ENCODE data around the gene C3orf38.

C3orf38 gene

GRCh38 chr3:88133711-88134263, 16.0 kb upstream of the C3orf38 start:
- no peak overlapping the region for H3K4me3 ChIP-seq (ENCODE audit: low read depth, low read length)
- no peaks in the 10 kb centered on the region for H3K9me3 ChIP-seq (ENCODE audit: control insufficient read depth, insufficient read depth, low read length)
- no peak overlapping the region for H3K9ac ChIP-seq (ENCODE audit: low read depth, low read length)
- no peaks in the 10 kb centered on the region for H3K4me1 ChIP-seq (ENCODE audit: control insufficient read depth, insufficient read depth, low read length)
- H3K36me3 ChIP-seq (ENCODE audit: control insufficient read depth, insufficient read depth, low read length): no peaks in the 10 kb centered on the region
- H3K27me3 ChIP-seq (ENCODE audit: control insufficient read depth, insufficient read depth, low read length): no peaks in the 10 kb centered on the region

DNA sequence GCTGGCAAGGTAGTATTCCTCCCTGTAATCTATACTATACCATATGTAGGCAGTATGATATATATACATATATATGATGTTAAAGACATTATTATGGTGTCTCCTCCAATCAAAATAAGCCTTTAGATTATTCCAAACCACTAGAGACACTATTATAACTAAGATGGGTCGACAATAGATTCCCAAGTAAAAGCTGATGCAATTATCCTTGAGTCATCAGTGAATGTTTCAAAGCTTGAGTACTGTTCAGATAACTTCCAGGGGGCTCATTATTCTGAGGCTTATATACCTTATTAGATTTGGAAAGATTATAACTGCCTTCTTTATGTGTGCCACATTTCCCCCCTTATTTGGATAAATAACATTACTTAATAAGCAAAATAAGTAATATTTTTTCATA, 11.9 kb upstream of the C3orf38 start:
- H3K36me3 ChIP-seq (ENCODE audit: control insufficient read depth, insufficient read depth, low read length): no peaks in the 10 kb centered on the region

DNA sequence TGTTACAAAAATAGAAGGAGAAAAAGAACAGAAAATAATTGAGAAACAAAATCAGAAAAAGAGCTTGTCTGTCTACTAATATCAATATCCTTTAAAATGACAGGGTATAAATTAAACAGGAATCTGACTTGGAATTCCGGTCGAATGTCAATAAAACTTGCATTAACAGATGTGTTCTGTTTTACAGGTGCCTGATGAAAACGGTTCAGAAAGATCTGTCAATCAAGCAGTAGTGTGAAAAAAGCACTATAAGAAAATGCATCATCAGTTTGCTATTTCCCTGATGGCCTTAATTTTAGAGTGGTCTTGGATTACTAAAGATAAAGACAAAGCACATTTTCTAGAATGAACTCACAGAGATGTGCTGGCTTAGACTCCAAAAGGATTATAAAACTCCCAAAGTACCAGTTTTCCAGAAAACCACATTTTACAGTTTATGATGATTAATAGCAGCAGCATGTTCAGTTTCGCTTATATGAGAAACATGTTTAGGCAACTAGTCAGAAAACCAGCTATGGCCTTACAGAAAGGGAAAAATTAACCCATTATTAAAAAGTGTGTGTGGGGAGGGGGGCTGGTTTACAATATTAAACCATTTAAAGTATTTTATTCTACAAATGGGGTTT, 8.2 kb upstream of the C3orf38 start:
- Histone ChIP-seq H3K4me1 (ENCODE audit: control insufficient read depth, insufficient read depth, low read length) (peaks cover 3% of the 10 kb centered on the region), H3K4me3 (ENCODE audit: low read depth, low read length) (no peak overlapping the region), H3K27me3 (ENCODE audit: control insufficient read depth, insufficient read depth, low read length) (no peaks in the 10 kb centered on the region), H3K9ac (ENCODE audit: low read depth, low read length) (no peak overlapping the region), H3K9me3 (ENCODE audit: control insufficient read depth, insufficient read depth, low read length) (no peaks in the 10 kb centered on the region), H3K36me3 (ENCODE audit: control insufficient read depth, insufficient read depth, low read length) (no peaks in the 10 kb centered on the region)

More for the DNA sequence above, 11.9 kb upstream of the C3orf38 start:
- H3K4me1 ChIP-seq (ENCODE audit: control insufficient read depth, insufficient read depth, low read length): peaks cover 3% of the 10 kb centered on the region
- H3K9me3 ChIP-seq (ENCODE audit: control insufficient read depth, insufficient read depth, low read length): no peaks in the 10 kb centered on the region
- no peak overlapping the region for H3K4me3 ChIP-seq (ENCODE audit: low read depth, low read length)
- no peak overlapping the region for H3K9ac ChIP-seq (ENCODE audit: low read depth, low read length)
- H3K27me3 ChIP-seq (ENCODE audit: control insufficient read depth, insufficient read depth, low read length): no peaks in the 10 kb centered on the region

GRCh38 chr3:88142094-88142624, 7.6 kb upstream of the C3orf38 start:
- no peaks in the 10 kb centered on the region for H3K36me3 ChIP-seq (ENCODE audit: control insufficient read depth, insufficient read depth, low read length)
- H3K9ac ChIP-seq (ENCODE audit: low read depth, low read length): no peak overlapping the region
- H3K4me1 ChIP-seq (ENCODE audit: control insufficient read depth, insufficient read depth, low read length): peaks cover 3% of the 10 kb centered on the region
- no peaks in the 10 kb centered on the region for H3K27me3 ChIP-seq (ENCODE audit: control insufficient read depth, insufficient read depth, low read length)
- no peak overlapping the region for H3K4me3 ChIP-seq (ENCODE audit: low read depth, low read length)
- no peaks in the 10 kb centered on the region for H3K9me3 ChIP-seq (ENCODE audit: control insufficient read depth, insufficient read depth, low read length)

GRCh38 chr3:88147261-88147660, 2.5 kb upstream of the C3orf38 start:
- H3K9ac ChIP-seq (ENCODE audit: low read depth, low read length): peak overlapping the region; percentile 16
- H3K27me3 ChIP-seq (ENCODE audit: control insufficient read depth, insufficient read depth, low read length): no peaks in the 10 kb centered on the region
- H3K36me3 ChIP-seq (ENCODE audit: control insufficient read depth, insufficient read depth, low read length): no peaks in the 10 kb centered on the region
- H3K4me1 ChIP-seq (ENCODE audit: control insufficient read depth, insufficient read depth, low read length): peaks cover 3% of the 10 kb centered on the region
- H3K4me3 ChIP-seq (ENCODE audit: low read depth, low read length): no peak overlapping the region
- no peaks in the 10 kb centered on the region for H3K9me3 ChIP-seq (ENCODE audit: control insufficient read depth, insufficient read depth, low read length)

DNA sequence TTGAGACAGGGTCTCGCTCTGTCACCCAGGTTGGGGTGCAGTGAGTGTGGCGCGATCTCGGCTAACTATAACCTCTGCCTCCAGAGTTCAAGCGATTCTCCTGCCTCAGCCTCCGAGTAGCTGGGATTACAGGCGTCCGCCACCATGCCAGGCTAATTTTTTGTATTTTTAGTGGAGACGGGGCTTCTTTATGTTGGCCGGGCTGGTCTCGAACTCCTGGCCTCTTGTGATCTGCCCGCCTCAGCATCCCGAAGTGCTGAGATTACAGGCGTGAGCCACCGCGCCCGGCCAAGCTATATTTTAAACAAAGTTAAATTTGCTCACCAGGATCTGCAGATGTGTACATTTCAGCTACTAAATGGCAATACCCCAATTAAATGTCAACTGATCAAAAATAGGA, 1.1 kb upstream of the C3orf38 start:
- peak overlapping the region; percentile 97 for H3K4me3 ChIP-seq (ENCODE audit: low read depth, low read length)
- H3K9ac ChIP-seq (ENCODE audit: low read depth, low read length): peak overlapping the region; percentile 97
- no peaks in the 10 kb centered on the region for H3K36me3 ChIP-seq (ENCODE audit: control insufficient read depth, insufficient read depth, low read length)
- H3K9me3 ChIP-seq (ENCODE audit: control insufficient read depth, insufficient read depth, low read length): no peaks in the 10 kb centered on the region
- H3K27me3 ChIP-seq (ENCODE audit: control insufficient read depth, insufficient read depth, low read length): no peaks in the 10 kb centered on the region
- H3K4me1 ChIP-seq (ENCODE audit: control insufficient read depth, insufficient read depth, low read length): no peaks in the 10 kb centered on the region

DNA sequence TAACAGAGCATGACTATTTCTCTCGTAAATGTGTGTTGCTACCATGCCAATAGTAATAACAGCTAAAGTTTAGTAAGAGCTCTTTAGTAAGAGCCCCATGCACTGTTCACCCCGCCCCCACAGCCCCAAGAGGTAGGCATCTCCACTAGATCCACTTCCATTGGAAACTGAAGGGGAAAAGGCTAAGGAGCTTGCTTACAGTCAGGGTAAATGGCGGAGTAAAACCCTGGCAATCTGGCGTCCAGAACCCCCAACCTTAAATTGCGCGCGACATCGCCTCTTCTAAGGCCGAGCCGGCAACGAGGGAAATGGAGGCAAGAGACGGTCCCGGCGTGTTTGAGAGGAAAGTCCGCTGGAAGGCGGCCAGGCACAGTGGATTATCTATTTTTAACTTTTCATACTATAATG, 654 bp upstream of the C3orf38 start:
- Histone ChIP-seq H3K27me3 (ENCODE audit: control insufficient read depth, insufficient read depth, low read length) (no peaks in the 10 kb centered on the region), H3K4me1 (ENCODE audit: control insufficient read depth, insufficient read depth, low read length) (no peaks in the 10 kb centered on the region), H3K36me3 (ENCODE audit: control insufficient read depth, insufficient read depth, low read length) (no peaks in the 10 kb centered on the region), H3K9ac (ENCODE audit: low read depth, low read length) (peak overlapping the region; percentile 97), H3K4me3 (ENCODE audit: low read depth, low read length) (peak overlapping the region; percentile 97), H3K9me3 (ENCODE audit: control insufficient read depth, insufficient read depth, low read length) (no peaks in the 10 kb centered on the region)

- peaks cover 7% of the 10 kb centered on the region for H3K36me3 ChIP-seq (ENCODE audit: control insufficient read depth, insufficient read depth, low read length)
- no peaks in the 10 kb centered on the region for H3K4me1 ChIP-seq (ENCODE audit: control insufficient read depth, insufficient read depth, low read length)
- H3K9ac ChIP-seq (ENCODE audit: low read depth, low read length): peak overlapping the region; percentile 97
- H3K9me3 ChIP-seq (ENCODE audit: control insufficient read depth, insufficient read depth, low read length): no peaks in the 10 kb centered on the region
- H3K4me3 ChIP-seq (ENCODE audit: low read depth, low read length): peak overlapping the region; percentile 97
- H3K27me3 ChIP-seq (ENCODE audit: control insufficient read depth, insufficient read depth, low read length): no peaks in the 10 kb centered on the region
These were observed 612 bp downstream of the C3orf38 start for GRCh38 chr3:88150371-88150770.

GRCh38 chr3:88150806-88151205, 1.0 kb downstream of the C3orf38 start:
- H3K4me3 ChIP-seq (ENCODE audit: low read depth, low read length): peak overlapping the region; percentile 97
- peak overlapping the region; percentile 97 for H3K9ac ChIP-seq (ENCODE audit: low read depth, low read length)
- H3K4me1 ChIP-seq (ENCODE audit: control insufficient read depth, insufficient read depth, low read length): no peaks in the 10 kb centered on the region
- H3K27me3 ChIP-seq (ENCODE audit: control insufficient read depth, insufficient read depth, low read length): no peaks in the 10 kb centered on the region
- H3K9me3 ChIP-seq (ENCODE audit: control insufficient read depth, insufficient read depth, low read length): no peaks in the 10 kb centered on the region
- peaks cover 7% of the 10 kb centered on the region for H3K36me3 ChIP-seq (ENCODE audit: control insufficient read depth, insufficient read depth, low read length)

DNA sequence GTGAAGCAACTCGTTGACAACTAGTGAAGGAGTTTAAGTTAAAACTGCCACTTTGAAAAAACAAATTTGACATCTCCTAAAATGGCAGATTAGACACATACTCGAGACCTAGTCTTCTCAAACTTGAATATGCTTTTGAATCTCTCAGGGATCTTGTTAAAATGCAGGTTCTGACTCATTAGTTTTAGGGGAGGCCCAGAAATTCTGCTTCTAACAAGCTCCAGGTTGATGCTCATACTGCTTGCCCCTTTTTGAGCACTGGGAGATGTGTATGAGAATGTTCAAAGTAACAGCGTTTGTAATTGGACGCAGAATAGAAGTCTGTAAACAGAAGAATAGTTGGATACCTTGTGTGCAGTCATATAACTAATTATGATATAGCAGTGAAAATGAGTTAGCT, 1.6 kb downstream of the C3orf38 start:
- H3K36me3 ChIP-seq (ENCODE audit: control insufficient read depth, insufficient read depth, low read length): peaks cover 7% of the 10 kb centered on the region
- H3K9me3 ChIP-seq (ENCODE audit: control insufficient read depth, insufficient read depth, low read length): no peaks in the 10 kb centered on the region
- peak overlapping the region; percentile 5 for H3K4me3 ChIP-seq (ENCODE audit: low read depth, low read length)
- no peaks in the 10 kb centered on the region for H3K4me1 ChIP-seq (ENCODE audit: control insufficient read depth, insufficient read depth, low read length)
- H3K9ac ChIP-seq (ENCODE audit: low read depth, low read length): no peak overlapping the region
- H3K27me3 ChIP-seq (ENCODE audit: control insufficient read depth, insufficient read depth, low read length): no peaks in the 10 kb centered on the region

GRCh38 chr3:88152841-88153240, 3.1 kb downstream of the C3orf38 start:
- peaks cover 7% of the 10 kb centered on the region for H3K36me3 ChIP-seq (ENCODE audit: control insufficient read depth, insufficient read depth, low read length)
- H3K9ac ChIP-seq (ENCODE audit: low read depth, low read length): no peak overlapping the region
- H3K27me3 ChIP-seq (ENCODE audit: control insufficient read depth, insufficient read depth, low read length): no peaks in the 10 kb centered on the region

DNA sequence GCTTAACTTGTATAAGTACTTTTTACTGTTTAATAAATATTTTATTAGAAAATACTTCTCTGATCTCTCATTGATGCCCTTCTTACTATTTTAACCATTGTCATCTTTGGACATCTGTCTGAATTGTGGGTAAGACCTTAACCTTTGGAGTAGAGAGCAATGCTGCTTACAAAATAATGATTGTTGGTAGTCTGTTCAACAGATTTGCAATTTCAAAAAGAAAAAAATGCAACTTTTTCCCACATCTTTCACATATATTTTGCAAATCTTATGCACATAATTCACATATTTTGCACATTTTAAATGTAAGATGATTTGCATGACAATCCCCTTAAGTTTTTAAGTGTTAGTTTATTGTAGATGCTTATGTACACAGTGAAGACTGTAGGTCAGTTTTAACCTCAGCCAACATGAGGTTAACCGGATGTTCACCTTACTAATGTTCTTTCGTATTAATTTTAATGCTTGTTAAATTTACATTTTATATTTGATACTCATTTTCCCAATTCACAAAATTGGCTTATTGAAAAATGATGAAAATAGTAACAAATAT, 16.7 kb downstream of the C3orf38 start:
- no peak overlapping the region for H3K9ac ChIP-seq (ENCODE audit: low read depth, low read length)
- no peaks in the 10 kb centered on the region for H3K36me3 ChIP-seq (ENCODE audit: control insufficient read depth, insufficient read depth, low read length)
- no peak overlapping the region for H3K4me3 ChIP-seq (ENCODE audit: low read depth, low read length)
- H3K4me1 ChIP-seq (ENCODE audit: control insufficient read depth, insufficient read depth, low read length): no peaks in the 10 kb centered on the region
- no peaks in the 10 kb centered on the region for H3K27me3 ChIP-seq (ENCODE audit: control insufficient read depth, insufficient read depth, low read length)
- no peaks in the 10 kb centered on the region for H3K9me3 ChIP-seq (ENCODE audit: control insufficient read depth, insufficient read depth, low read length)

More at GRCh38 chr3:88152841-88153240, 3.1 kb downstream of the C3orf38 start:
- Histone ChIP-seq H3K4me1 (ENCODE audit: control insufficient read depth, insufficient read depth, low read length) (no peaks in the 10 kb centered on the region), H3K9me3 (ENCODE audit: control insufficient read depth, insufficient read depth, low read length) (no peaks in the 10 kb centered on the region), H3K4me3 (ENCODE audit: low read depth, low read length) (no peak overlapping the region)
